Measurements from ENCODE around the gene DVL1.

DVL1 gene

GRCh38 chr1:1355416-1355815 is 6.2 kb upstream of the DVL1 start:
- DNase-seq: no peak

- no peak for DNase-seq
Observed at GRCh38 chr1:1354271-1355247, 5.3 kb upstream of the DVL1 start.

- DNase-seq: no peak
Observed at GRCh38 chr1:1353389-1354151, 4.4 kb upstream of the DVL1 start.

GRCh38 chr1:1352786-1353388 is 3.7 kb upstream of the DVL1 start:
- DNase-seq: no peak

GRCh38 chr1:1351511-1352427 is 2.6 kb upstream of the DVL1 start:
- no peak for DNase-seq

- no peak for DNase-seq
Observed at GRCh38 chr1:1348420-1349255, 580 bp downstream of the DVL1 start.

- no peak for DNase-seq
Observed at GRCh38 chr1:1347663-1348419, 1.4 kb downstream of the DVL1 start.

GRCh38 chr1:1347026-1347595 is 2.1 kb downstream of the DVL1 start:
- no peak for DNase-seq

- DNase-seq: no peak
Observed at GRCh38 chr1:1346501-1346890, 2.7 kb downstream of the DVL1 start.

GRCh38 chr1:1345860-1346500 is 3.2 kb downstream of the DVL1 start:
- DNase-seq: no peak

- DNase-seq: no peak
Observed at GRCh38 chr1:1345384-1345783, 3.8 kb downstream of the DVL1 start.

GRCh38 chr1:1344655-1345361 is 4.4 kb downstream of the DVL1 start:
- no peak for DNase-seq

GRCh38 chr1:1343811-1344421 is 5.3 kb downstream of the DVL1 start:
- no peak for DNase-seq

GRCh38 chr1:1342584-1343115 is 6.6 kb downstream of the DVL1 start:
- DNase-seq: no peak

GRCh38 chr1:1342061-1342562 is 7.1 kb downstream of the DVL1 start:
- no peak for DNase-seq

- DNase-seq: no peak
Observed at GRCh38 chr1:1341549-1342021, 7.6 kb downstream of the DVL1 start.

- DNase-seq: no peak
Observed at GRCh38 chr1:1340791-1341548, 8.2 kb downstream of the DVL1 start.
